ENCODE data around the gene PLAU. TPM values are rescaled to one million over a fixed set of nuclear protein-coding genes. Genes with fewer than 3 reads are reported as not detected.

Gene PLAU
- total and polyA plus RNA-seq, 9 of the 15 experiments (the other 6 are each of a cell fraction or from before 2014, with no cell fraction given): 2.1 to 16.9 (median 3.3) TPM

DNA sequence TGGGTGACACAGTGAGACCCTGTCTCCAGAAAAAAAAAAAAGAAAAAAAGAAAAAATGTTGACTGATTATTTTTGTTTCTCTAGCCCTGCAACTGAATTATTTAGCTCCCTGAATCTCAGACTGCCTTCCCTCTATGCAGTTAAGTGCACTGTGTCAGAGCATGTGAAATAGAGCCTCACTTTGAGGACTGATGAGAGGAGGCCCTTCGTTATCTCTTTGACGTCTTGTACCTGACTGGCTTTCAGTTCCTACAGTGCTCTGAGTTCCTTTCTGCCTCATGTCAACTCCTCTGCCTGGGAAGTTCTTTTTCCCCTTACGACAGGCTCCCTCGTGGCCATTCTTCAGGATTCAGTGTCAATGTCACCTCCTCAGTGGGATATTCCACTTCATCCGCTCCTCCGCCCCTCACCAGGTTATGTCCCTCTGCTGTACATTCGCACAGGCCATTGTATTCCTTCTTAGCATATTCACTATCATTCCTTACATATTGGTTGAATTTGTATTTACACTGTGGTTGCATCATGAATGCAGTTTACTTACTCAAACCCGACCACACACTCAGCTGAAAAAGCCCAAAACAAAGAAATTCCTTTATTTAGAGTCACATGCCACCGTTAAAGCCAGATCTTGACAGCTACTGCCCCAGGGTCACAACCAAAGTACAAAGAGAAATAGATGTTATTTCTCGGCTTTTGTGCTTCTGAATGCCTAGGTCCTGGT, 18.5 kb upstream of the PLAU start:
- POLR2A ChIA-PET: interaction anchor here (0.6 to 0.9 kb wide), 4 partner anchors 12 to 799 kb away, joined by 3 read pairs; no protein-coding TSS in a partner anchor
- FAIRE-seq: no peak
- Histone ChIP-seq H3K36me3 (ENCODE audit: control insufficient read depth, insufficient read depth, low read length) (no peaks in the 10 kb centered on the region), H4K20me1 (replicated peaks; ENCODE audit: control insufficient read depth, insufficient read depth, low read length) (no peaks in the 10 kb centered on the region), H3K9ac (ENCODE audit: insufficient read depth in 1 of 2, low read depth in 2 of 2, low read length in 2 of 2) (no peak overlapping the region), H3K4me3 (no peak overlapping the region), H3K9me3 (replicated peaks; ENCODE audit: control insufficient read depth, insufficient read depth, low read depth, low read length) (no peaks in the 10 kb centered on the region), H2AFZ (ENCODE audit: low read depth, low read length) (peak overlapping the region; percentile 56), H3K9me1 (ENCODE audit: control insufficient read depth, insufficient read depth, low read length) (no peaks in the 10 kb centered on the region), H3K27me3 (ENCODE audit: control insufficient read depth in 2 of 2, insufficient read depth in 2 of 2, low read length in 2 of 2) (no peaks in the 10 kb centered on the region), H3K4me2 (ENCODE audit: insufficient read depth, low read length) (no peak overlapping the region), H3K4me1 (replicated peaks in 1 of 2; ENCODE audit: control insufficient read depth in 2 of 2, insufficient read depth in 2 of 2, low read length in 2 of 2) (peaks cover 22 to 25% of the 10 kb centered on the region in 2 experiments), H3K79me2 (ENCODE audit: control insufficient read depth, insufficient read depth, low read length) (no peaks in the 10 kb centered on the region), H3K27ac (ENCODE audit: extremely low read depth, low read depth, low read length) (no peak overlapping the region)
- 46% methylated on average over 10 of the region's 10 CpGs for WGBS (ENCODE audit: insufficient coverage, low coverage, missing lambda C conversion rate)
- DNase-seq (ENCODE audit: extremely low read depth in 1 of 4, low spot score in 3 of 4): no peak
- in situ Hi-C loops (cut with MboI) (no loop called here), intact Hi-C loops (cut with micrococcal nuclease) (no loop called here)
- ATAC-seq: peak; percentile 55
- CTCF ChIA-PET (ENCODE audit: low intra/inter-chr PET ratio): no interaction called here
- no TSS peak for BruUV-seq (replicated peaks)
- TF ChIP-seq MEF2D (tag; conservative IDR thresholded peaks at IDR 0.05; ENCODE audit: low read depth) (no peak), JUN (IDR thresholded peaks at IDR 0.05; ENCODE audit: borderline replicate concordance, low read depth, low read length) (0 out of 2 replicates have a peak, but pooled peaks have one; percentile 9), JUN (CRISPR knock-in tag; IDR thresholded peaks at IDR 0.05; ENCODE audit: borderline replicate concordance) (no peak), ZNF263 (CRISPR knock-in tag; IDR thresholded peaks at IDR 0.05; ENCODE audit: borderline replicate concordance) (no peak), CXXC5 (CRISPR knock-in tag; IDR thresholded peaks at IDR 0.05) (peak; percentile 49; the same call in 1 of the 2 replicates), TRIM24 (IDR thresholded peaks at IDR 0.05) (peak in 1 of 2 experiments; percentile 25; a peak in 1 of 4 replicates), ATF7 (IDR thresholded peaks at IDR 0.05) (0 out of 2 replicates have a peak, but pooled peaks have one; percentile 15), SMARCE1 (IDR thresholded peaks at IDR 0.05) (no peak), ZEB2 (IDR thresholded peaks at IDR 0.05) (0 out of 2 replicates have a peak, but pooled peaks have one; percentile 17), CHD2 (IDR thresholded peaks at IDR 0.05; ENCODE audit: low read depth, low read length) (no peak), SMAD4 (CRISPR knock-in tag; conservative IDR thresholded peaks at IDR 0.05) (0 out of 2 replicates have a peak, but pooled peaks have one; percentile 31), PHB (CRISPR knock-in tag; IDR thresholded peaks at IDR 0.05) (no peak), SNRNP70 (optimal IDR thresholded peaks at IDR 0.05; ENCODE audit: low read depth, low read length) (no peak)
- TF ChIP-seq, protein P1, sequence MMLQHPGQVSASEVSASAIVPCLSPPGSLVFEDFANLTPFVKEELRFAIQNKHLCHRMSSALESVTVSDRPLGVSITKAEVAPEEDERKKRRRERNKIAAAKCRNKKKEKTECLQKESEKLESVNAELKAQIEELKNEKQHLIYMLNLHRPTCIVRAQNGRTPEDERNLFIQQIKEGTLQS (IDR thresholded peaks at IDR 0.05): peak; percentile 68
- TF ChIP-seq, protein P1 (CRISPR knock-in tag; conservative IDR thresholded peaks at IDR 0.05): no peak
- TF ChIP-seq, protein P2, sequence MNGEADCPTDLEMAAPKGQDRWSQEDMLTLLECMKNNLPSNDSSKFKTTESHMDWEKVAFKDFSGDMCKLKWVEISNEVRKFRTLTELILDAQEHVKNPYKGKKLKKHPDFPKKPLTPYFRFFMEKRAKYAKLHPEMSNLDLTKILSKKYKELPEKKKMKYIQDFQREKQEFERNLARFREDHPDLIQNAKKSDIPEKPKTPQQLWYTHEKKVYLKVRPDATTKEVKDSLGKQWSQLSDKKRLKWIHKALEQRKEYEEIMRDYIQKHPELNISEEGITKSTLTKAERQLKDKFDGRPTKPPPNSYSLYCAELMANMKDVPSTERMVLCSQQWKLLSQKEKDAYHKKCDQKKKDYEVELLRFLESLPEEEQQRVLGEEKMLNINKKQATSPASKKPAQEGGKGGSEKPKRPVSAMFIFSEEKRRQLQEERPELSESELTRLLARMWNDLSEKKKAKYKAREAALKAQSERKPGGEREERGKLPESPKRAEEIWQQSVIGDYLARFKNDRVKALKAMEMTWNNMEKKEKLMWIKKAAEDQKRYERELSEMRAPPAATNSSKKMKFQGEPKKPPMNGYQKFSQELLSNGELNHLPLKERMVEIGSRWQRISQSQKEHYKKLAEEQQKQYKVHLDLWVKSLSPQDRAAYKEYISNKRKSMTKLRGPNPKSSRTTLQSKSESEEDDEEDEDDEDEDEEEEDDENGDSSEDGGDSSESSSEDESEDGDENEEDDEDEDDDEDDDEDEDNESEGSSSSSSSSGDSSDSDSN (IDR thresholded peaks at IDR 0.05; ENCODE audit: borderline replicate concordance in 1 of 2, low read depth in 2 of 2, low read length in 2 of 2): no peak
- TF ChIP-seq, protein P3, sequence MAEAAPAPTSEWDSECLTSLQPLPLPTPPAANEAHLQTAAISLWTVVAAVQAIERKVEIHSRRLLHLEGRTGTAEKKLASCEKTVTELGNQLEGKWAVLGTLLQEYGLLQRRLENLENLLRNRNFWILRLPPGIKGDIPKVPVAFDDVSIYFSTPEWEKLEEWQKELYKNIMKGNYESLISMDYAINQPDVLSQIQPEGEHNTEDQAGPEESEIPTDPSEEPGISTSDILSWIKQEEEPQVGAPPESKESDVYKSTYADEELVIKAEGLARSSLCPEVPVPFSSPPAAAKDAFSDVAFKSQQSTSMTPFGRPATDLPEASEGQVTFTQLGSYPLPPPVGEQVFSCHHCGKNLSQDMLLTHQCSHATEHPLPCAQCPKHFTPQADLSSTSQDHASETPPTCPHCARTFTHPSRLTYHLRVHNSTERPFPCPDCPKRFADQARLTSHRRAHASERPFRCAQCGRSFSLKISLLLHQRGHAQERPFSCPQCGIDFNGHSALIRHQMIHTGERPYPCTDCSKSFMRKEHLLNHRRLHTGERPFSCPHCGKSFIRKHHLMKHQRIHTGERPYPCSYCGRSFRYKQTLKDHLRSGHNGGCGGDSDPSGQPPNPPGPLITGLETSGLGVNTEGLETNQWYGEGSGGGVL (CRISPR knock-in tag; IDR thresholded peaks at IDR 0.05): no peak

Data from K562 (cell line).